ENCODE measurements around the gene ZNF765.
A peak's percentile ranks its signal among the peaks of the same experiment; 100 is the strongest.
"Not testable (repeated sequence)": the region's sequence is repeated elsewhere in the genome, so short reads cannot be mapped to it uniquely, and the experiment has no call there.

Gene ZNF765

DNA sequence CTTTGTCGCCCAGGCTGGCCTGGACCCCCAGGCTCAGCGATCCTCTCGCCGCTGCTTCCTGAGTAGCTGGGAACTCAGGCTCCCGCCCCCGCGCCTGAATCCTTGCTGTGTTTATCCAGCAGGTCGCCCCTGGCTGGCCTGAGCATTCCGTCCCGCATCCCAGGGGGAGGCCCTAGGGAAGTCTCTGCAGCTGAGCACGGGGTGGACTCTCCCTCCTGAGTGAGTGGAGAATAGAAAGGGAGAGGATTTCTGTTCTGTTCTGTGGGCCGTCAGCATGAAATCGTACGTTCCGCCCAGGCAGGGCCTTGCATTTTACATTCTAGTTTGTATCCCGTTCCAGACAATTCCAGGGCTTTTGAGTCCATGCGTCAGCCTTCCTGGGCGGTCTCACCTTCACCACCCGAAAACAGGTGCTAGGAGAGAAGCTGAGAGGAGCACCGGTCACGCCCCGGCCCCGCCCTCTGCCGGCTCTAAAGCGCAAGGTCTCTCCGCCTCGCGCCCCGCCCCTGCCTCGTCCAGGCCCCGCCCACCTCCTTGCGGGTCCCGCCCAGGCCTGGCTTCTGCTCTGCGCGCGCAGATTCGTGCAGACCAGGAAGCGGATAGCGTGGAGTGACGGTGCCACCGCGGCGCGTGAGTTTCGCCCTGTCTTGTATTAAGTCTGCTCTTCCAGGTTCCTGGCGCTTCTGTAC lies 36.6 kb downstream of the ZNF765 start, which contains the start of gene ZNF761:
TSS of gene ZNF761 (plus strand) at position 586 of the 689 bp plus-strand sequence. CDS start 15,285 bp downstream, outside the sequence.
- peak within 1 kb of the TSS; percentile 47 for H3K27ac ChIP-seq
- TF ChIP-seq, protein P1, sequence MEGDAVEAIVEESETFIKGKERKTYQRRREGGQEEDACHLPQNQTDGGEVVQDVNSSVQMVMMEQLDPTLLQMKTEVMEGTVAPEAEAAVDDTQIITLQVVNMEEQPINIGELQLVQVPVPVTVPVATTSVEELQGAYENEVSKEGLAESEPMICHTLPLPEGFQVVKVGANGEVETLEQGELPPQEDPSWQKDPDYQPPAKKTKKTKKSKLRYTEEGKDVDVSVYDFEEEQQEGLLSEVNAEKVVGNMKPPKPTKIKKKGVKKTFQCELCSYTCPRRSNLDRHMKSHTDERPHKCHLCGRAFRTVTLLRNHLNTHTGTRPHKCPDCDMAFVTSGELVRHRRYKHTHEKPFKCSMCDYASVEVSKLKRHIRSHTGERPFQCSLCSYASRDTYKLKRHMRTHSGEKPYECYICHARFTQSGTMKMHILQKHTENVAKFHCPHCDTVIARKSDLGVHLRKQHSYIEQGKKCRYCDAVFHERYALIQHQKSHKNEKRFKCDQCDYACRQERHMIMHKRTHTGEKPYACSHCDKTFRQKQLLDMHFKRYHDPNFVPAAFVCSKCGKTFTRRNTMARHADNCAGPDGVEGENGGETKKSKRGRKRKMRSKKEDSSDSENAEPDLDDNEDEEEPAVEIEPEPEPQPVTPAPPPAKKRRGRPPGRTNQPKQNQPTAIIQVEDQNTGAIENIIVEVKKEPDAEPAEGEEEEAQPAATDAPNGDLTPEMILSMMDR (IDR thresholded peaks at IDR 0.05) = peak; percentile 74
- peaks cover 12% of the 10 kb centered on the region for H3K27me3 ChIP-seq
- no peaks in the 10 kb centered on the region for H3K9me3 ChIP-seq
- H3K36me3 ChIP-seq = no peaks in the 10 kb centered on the region
- peaks cover 11 to 14% of the 10 kb centered on the region in 2 experiments for H3K4me1 ChIP-seq (ENCODE audit: control insufficient read depth in 1 of 2, insufficient read depth in 1 of 2, low read depth in 1 of 2, low read length in 1 of 2)
- H3K4me3 ChIP-seq (ENCODE audit: low read depth in 1 of 2, low read length in 1 of 2) = peak within 1 kb of the TSS; percentile 70 to 84

DNA sequence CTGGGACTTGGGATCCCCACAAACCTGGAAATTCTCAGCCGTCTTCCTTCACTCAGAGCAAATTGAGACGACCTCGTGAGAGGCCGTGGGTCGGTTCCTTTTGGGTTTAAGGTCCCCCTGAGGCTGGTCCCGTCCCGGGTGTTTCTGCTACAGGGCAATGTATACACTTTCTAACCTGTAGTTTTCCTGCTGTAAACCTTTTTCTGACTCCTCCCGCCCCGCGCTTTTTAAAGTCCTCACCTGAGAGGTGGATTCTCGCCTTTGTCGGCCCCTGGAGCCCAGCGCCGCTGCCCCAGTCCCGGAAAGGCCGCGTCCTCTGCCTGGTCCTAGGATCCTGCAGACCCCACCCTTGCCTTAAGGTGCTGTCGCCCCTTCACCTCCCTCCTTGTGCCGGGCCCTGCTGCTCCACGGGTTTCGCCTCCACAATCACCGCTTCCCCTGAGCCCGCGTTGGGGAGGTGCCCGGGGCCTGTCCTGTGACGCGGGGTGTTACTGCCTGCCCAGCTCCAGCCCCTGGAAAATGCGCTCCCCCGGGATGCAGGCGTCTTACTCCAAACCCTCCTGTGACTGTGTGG lies 37.2 kb downstream of the ZNF765 start:
- Histone ChIP-seq H3K4me3 (ENCODE audit: low read depth in 1 of 2, low read length in 1 of 2) (peak overlapping the region; percentile 70 to 84), H3K4me1 (ENCODE audit: control insufficient read depth in 1 of 2, insufficient read depth in 1 of 2, low read depth in 1 of 2, low read length in 1 of 2) (peaks cover 11 to 14% of the 10 kb centered on the region in 2 experiments), H3K36me3 (no peaks in the 10 kb centered on the region), H3K27me3 (peaks cover 12% of the 10 kb centered on the region), H3K9me3 (no peaks in the 10 kb centered on the region), H3K27ac (peak overlapping the region; percentile 47)
- TF ChIP-seq, protein P1 (IDR thresholded peaks at IDR 0.05) = no peak

DNA sequence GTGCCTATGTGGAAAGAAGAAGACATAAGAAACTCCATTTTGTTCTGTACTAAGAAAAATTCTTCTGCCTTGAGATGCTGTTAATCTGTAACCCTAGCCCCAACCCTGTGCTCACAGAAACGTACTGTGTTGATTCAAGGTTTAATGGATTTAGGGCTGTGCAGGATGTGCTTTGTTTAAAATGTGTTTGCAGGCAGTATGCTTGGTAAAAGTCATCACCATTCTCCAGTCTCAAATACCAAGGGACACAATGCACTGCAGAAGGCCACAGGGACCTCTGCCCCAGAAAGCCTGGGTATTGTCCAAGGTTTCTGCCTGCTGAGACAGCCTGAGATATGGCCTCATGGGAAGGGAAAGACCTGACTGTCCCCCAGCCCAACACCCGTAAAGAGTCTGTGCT lies 48.9 kb downstream of the ZNF765 start:
- H3K4me3 ChIP-seq (ENCODE audit: low read depth in 1 of 2, low read length in 1 of 2); H3K9me3 ChIP-seq; H3K27me3 ChIP-seq; H3K4me1 ChIP-seq (ENCODE audit: control insufficient read depth in 1 of 2, insufficient read depth in 1 of 2, low read depth in 1 of 2, low read length in 1 of 2); H3K27ac ChIP-seq: not testable (repeated sequence)
- H3K36me3 ChIP-seq = peaks cover 17% of the 10 kb centered on the region

DNA sequence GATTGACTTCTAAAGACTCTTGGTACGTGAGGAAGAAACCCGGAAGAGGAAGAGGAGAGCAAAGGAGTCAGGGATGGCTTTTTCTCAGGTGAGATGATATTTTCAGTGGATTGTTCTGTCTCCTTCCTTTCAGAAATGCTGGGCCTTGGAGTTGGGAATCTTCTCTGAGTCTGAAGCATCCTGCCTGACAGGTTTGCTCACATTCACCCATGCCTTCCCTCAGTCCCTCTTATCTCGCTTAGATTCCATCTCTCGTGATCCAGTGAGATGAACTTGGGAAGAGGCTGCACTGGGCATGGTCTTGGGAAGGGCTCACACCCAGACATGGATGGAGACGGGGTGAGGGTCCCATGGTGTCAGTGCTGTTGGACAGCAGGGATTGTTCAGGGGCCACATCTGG lies 52.2 kb downstream of the ZNF765 start:
- not testable (repeated sequence) for H3K27ac ChIP-seq; H3K36me3 ChIP-seq; H3K4me3 ChIP-seq (ENCODE audit: low read depth in 1 of 2, low read length in 1 of 2); H3K27me3 ChIP-seq; H3K4me1 ChIP-seq (ENCODE audit: control insufficient read depth in 1 of 2, insufficient read depth in 1 of 2, low read depth in 1 of 2, low read length in 1 of 2)
- H3K9me3 ChIP-seq = peaks cover 15% of the 10 kb centered on the region

DNA sequence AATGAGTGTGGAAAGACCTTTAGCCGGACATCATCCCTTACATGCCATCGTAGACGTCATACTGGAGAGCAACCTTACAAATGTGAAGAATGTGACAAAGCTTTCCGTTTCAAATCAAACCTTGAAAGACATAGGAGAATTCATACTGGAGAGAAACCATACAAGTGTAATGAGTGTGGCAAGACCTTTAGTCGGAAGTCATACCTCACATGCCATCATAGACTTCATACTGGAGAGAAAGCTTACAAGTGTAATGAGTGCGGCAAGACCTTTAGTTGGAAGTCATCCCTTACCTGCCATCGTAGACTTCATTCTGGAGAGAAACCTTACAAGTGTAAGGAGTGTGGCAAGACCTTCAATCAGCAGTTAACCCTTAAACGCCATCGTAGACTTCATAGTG lies 60.9 kb downstream of the ZNF765 start:
- Histone ChIP-seq H3K27ac (no peak overlapping the region), H3K4me3 (ENCODE audit: low read depth in 1 of 2, low read length in 1 of 2) (no peak overlapping the region), H3K4me1 (ENCODE audit: control insufficient read depth in 1 of 2, insufficient read depth in 1 of 2, low read depth in 1 of 2, low read length in 1 of 2) (no peaks in the 10 kb centered on the region), H3K9me3 (peaks cover 61% of the 10 kb centered on the region), H3K27me3 (no peaks in the 10 kb centered on the region), H3K36me3 (peaks cover 13% of the 10 kb centered on the region)
- TF ChIP-seq, protein P1 (IDR thresholded peaks at IDR 0.05) = no peak

DNA sequence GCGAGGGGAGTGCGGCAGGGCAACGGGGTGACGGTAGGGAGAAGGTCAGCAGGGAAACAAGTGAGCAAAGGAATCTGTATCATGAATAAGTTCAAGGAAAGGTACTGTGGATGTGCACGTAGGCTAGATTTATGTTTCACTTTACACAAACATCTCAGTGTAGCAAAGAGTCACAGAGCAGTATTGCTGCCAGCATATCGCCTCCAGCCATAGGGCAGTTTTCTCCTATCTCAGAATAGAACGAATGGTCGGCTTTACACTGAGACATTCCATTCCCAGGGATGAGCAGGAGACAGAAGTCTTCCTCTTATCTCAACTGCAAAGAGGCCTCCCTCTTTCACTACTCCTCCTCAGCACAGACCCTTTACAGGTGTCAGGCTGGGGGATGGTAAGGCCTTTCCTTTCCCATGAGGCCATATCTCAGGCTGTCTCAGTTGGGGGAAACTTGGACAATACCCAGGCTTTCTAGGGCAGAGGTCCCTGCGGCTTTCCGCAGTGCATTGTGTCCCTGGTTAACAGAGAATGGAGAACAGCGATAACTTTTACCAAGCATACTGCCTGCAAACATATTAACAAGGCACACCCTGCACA lies 65.3 kb downstream of the ZNF765 start:
- Histone ChIP-seq H3K9me3 (peaks cover 43% of the 10 kb centered on the region), H3K27me3 (peaks cover 26% of the 10 kb centered on the region)
- not testable (repeated sequence) for H3K27ac ChIP-seq; H3K4me3 ChIP-seq (ENCODE audit: low read depth in 1 of 2, low read length in 1 of 2); H3K4me1 ChIP-seq (ENCODE audit: control insufficient read depth in 1 of 2, insufficient read depth in 1 of 2, low read depth in 1 of 2, low read length in 1 of 2); H3K36me3 ChIP-seq

DNA sequence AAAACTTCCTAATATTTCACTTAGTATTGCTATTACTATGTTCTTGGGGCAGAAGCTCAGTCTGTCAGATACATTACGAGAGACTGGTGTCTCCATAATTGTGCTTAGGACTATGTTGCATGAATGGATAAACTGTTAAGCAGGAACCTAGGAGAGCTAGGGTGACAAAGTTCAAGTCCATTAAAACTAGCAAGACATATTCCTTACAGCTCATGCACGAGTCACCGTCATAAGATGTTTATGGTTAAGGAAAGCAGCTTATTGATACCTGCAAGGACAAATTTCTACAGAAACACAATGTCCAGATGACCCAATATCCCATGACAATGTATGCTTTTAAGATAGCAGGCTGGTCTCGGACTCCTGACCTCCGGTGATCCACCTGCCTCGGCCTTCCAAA lies 66.9 kb downstream of the ZNF765 start:
- peaks cover 43% of the 10 kb centered on the region for H3K27me3 ChIP-seq
- TF ChIP-seq, protein P1 (IDR thresholded peaks at IDR 0.05) = no peak
- H3K9me3 ChIP-seq = peaks cover 28% of the 10 kb centered on the region
- no peak overlapping the region for H3K4me3 ChIP-seq (ENCODE audit: low read depth in 1 of 2, low read length in 1 of 2)
- H3K27ac ChIP-seq = no peak overlapping the region
- peaks cover 0 to 2% of the 10 kb centered on the region in 2 experiments for H3K4me1 ChIP-seq (ENCODE audit: control insufficient read depth in 1 of 2, insufficient read depth in 1 of 2, low read depth in 1 of 2, low read length in 1 of 2)
- H3K36me3 ChIP-seq = no peaks in the 10 kb centered on the region

Measured in neutrophil (primary cell).